OCI-LY1 (cell line): Measurements from ENCODE around the gene PTPRD.
"Not testable (repeated sequence)": the region's sequence is repeated elsewhere in the genome, so short reads cannot be mapped to it uniquely, and the experiment has no call there.

ENCODE experiments used
- EZH2 ChIP-seq: fragments of 200-600 bp; sonication (generic), shearing (Covaris generic); IDR thresholded peaks from 2 replicates; pipeline ENCODE4 v1.8.0; 2017; ENCODE audit warnings: borderline replicate concordance, mixed run types, mild to moderate bottlenecking, antibody characterized with exemption, low read length, moderate library complexity, mixed read lengths
- TF ChIP-seq, protein P1 (sequence below): fragments of 200-600 bp; sonication (generic), shearing (Covaris generic); IDR thresholded peaks from 2 replicates; pipeline ENCODE4 v1.5.1; 2017; ENCODE audit warnings: mild to moderate bottlenecking, antibody characterized with exemption, low read length, moderate library complexity, mixed read lengths

DNA sequence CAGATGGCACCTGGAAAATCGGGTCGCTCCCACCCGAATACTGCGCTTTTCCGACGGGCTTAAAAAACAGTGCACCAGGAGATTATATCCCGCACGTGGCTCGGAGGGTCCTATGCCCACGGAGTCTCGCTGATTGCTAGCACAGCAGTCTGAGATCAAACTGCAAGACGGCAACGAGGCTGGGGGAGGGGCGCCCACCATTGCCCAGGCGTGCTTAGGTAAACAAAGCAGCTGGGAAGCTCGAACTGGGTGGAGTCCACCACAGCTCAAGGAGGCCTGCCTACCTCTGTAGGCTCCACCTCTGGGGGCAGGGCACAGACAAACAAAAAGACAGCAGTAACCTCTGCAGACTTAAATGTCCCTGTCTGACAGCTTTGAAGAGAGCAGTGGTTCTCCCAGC lies 681.3 kb downstream of the PTPRD start:
- TF ChIP-seq, protein P1, sequence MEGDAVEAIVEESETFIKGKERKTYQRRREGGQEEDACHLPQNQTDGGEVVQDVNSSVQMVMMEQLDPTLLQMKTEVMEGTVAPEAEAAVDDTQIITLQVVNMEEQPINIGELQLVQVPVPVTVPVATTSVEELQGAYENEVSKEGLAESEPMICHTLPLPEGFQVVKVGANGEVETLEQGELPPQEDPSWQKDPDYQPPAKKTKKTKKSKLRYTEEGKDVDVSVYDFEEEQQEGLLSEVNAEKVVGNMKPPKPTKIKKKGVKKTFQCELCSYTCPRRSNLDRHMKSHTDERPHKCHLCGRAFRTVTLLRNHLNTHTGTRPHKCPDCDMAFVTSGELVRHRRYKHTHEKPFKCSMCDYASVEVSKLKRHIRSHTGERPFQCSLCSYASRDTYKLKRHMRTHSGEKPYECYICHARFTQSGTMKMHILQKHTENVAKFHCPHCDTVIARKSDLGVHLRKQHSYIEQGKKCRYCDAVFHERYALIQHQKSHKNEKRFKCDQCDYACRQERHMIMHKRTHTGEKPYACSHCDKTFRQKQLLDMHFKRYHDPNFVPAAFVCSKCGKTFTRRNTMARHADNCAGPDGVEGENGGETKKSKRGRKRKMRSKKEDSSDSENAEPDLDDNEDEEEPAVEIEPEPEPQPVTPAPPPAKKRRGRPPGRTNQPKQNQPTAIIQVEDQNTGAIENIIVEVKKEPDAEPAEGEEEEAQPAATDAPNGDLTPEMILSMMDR = not testable (repeated sequence)
- not testable (repeated sequence) for TF ChIP-seq EZH2
